Gastrocnemius medialis (tissue), 4 donors: ENCODE data around the gene SCRN3. TPM values are rescaled to one million over a fixed set of nuclear protein-coding genes. Genes with fewer than 3 reads are reported as not detected.
A peak's percentile ranks its signal among the peaks of the same experiment; 100 is the strongest.

Source experiments
- ATAC-seq, 2 donors: fragments of 150-250 bp; one replicate each; pipeline ENCODE4 v1.9.1; 2016
- DNase-seq, 2 donors: peaks; one replicate each; pipeline ENCODE4 v3.0.0-alpha.2; 2019
- H3K27ac ChIP-seq, 4 donors: fragments of 200-600 bp; sonication (generic); 1 replicate in 1 of 4; 2 replicates in 3 of 4; pipeline ENCODE4 v1.5.1; 2016 to 2018; ENCODE audit warnings: mild to moderate bottlenecking in 2 of 4, moderate library complexity in 1 of 4
- H3K27me3 ChIP-seq, 3 donors: fragments of 200-600 bp; sonication (generic) in 2 of 3; 1 replicate in 1 of 3; 2 replicates in 2 of 3; pipeline versions ENCODE4 v1.5.1 to v1.6.0; 2016 to 2019; ENCODE audit warnings: mild to moderate bottlenecking in 1 of 3, moderate library complexity in 1 of 3
- H3K36me3 ChIP-seq, 2 donors: fragments of 200-600 bp; sonication (generic) in 1 of 2; one replicate each; pipeline ENCODE4 v1.5.1; 2017 to 2018
- H3K4me1 ChIP-seq, 2 donors: fragments of 200-600 bp; sonication (generic) in 1 of 2; one replicate each; pipeline ENCODE4 v1.5.1; 2016 to 2017; ENCODE audit warnings: mild to moderate bottlenecking in 2 of 2
- H3K4me3 ChIP-seq, 4 donors: fragments of 200-600 bp; sonication (generic) in 3 of 4; 1 replicate in 1 of 4; 2 replicates in 3 of 4; pipeline ENCODE4 v1.5.1; 2016 to 2019; ENCODE audit warnings: mild to moderate bottlenecking in 2 of 4
- H3K9me3 ChIP-seq, 3 donors: fragments of 200-600 bp; sonication (generic) in 2 of 3; 1 replicate in 1 of 3; 2 replicates in 2 of 3; pipeline ENCODE4 v1.5.1; 2016 to 2019
- CTCF ChIP-seq, 5 experiments: fragments of 450-650 bp in 3 of 5; fragments of 200-600 bp in 2 of 5; sonication (generic) in 2 of 5; IDR thresholded peaks in 4 of 5; conservative IDR thresholded peaks in 1 of 5; 1 replicate in 4 of 5; 2 replicates in 1 of 5; pipeline ENCODE4 v1.5.1; 2016 to 2019; ENCODE audit warnings: antibody characterized with exemption in 5 of 5, mild to moderate bottlenecking in 3 of 5, moderate library complexity in 3 of 5
- POLR2A ChIP-seq, 2 donors: fragments of 450-650 bp; IDR thresholded peaks; one replicate each; pipeline ENCODE4 v1.6.1; 2017; ENCODE audit warnings: antibody characterized with exemption in 2 of 2, mild to moderate bottlenecking in 2 of 2, moderate library complexity in 2 of 2
- in situ Hi-C, 4 donors: fragments of 200-750 bp; cut with MboI; loops; one replicate each; pipeline versions ENCODE4 v1.15.0 to v1.8.0; 2017; ENCODE audit warnings: low sequenced_read_pairs in 4 of 4
- intact Hi-C: fragments of 100-400 bp; cut with DNase I; formaldehyde crosslinking; loops from one replicate; pipeline ENCODE4 v1.15.1; 2023; ENCODE audit warnings: low total_unique reads
- total RNA-seq, 4 donors: library from RNA; depleted of rRNA; stranded (reverse); fragments of >200 nt; gene quantifications; one replicate each; pipeline versions ENCODE4 v1.1.0 to v1.2.3, GENCODE V29; 2016

SCRN3 gene
- total RNA-seq, 4 donors from 2014 or later: 13.9 to 24.2 (median 20.7) TPM

- TF ChIP-seq POLR2A (IDR thresholded peaks at IDR 0.05): no peak
- TF ChIP-seq CTCF (IDR thresholded peaks at IDR 0.05 in 4 of 5, conservative IDR thresholded peaks at IDR 0.05 in 1 of 5): no peak
- Histone ChIP-seq H3K4me3 (no peak overlapping the region), H3K4me1 (no peaks in the 10 kb centered on the region), H3K27ac (no peak overlapping the region), H3K36me3 (peaks cover 0 to 31% of the 10 kb centered on the region in 2 donors), H3K9me3 (no peaks in the 10 kb centered on the region), H3K27me3 (no peaks in the 10 kb centered on the region)
- ATAC-seq: no peak
- intact Hi-C loops: no loop called here
- DNase-seq: no peak
- in situ Hi-C loops: no loop called here
Observed at GRCh38 chr2:174431902-174432301, 36.4 kb downstream of the SCRN3 start.

- Histone ChIP-seq H3K4me3 (no peak overlapping the region), H3K27ac (no peak overlapping the region), H3K4me1 (peaks cover 6 to 7% of the 10 kb centered on the region in 2 donors), H3K27me3 (no peaks in the 10 kb centered on the region), H3K9me3 (no peaks in the 10 kb centered on the region), H3K36me3 (peaks cover 0 to 3% of the 10 kb centered on the region in 2 donors)
- DNase-seq: no peak
- no peak for ATAC-seq
- TF ChIP-seq POLR2A (IDR thresholded peaks at IDR 0.05) (no peak), CTCF (IDR thresholded peaks at IDR 0.05 in 4 of 5, conservative IDR thresholded peaks at IDR 0.05 in 1 of 5) (no peak)
- intact Hi-C loops (no loop called here), in situ Hi-C loops (no loop called here)
Observed at GRCh38 chr2:174436351-174436750, 40.8 kb downstream of the SCRN3 start.

GRCh38 chr2:174438146-174438886, 42.8 kb downstream of the SCRN3 start:
- peak; percentile 6 to 64 for DNase-seq
- peaks cover 6 to 7% of the 10 kb centered on the region in 2 donors for H3K4me1 ChIP-seq
- intact Hi-C loops (no loop called here), in situ Hi-C loops (no loop called here)
- ATAC-seq: peak in 1 of 2 donors; percentile 89
- H3K27ac ChIP-seq: peak overlapping the region; percentile 10 to 70 (median 45)
- peaks cover 0 to 16% of the 10 kb centered on the region in 2 donors for H3K36me3 ChIP-seq
- no peaks in the 10 kb centered on the region for H3K27me3 ChIP-seq
- no peak overlapping the region for H3K4me3 ChIP-seq
- TF ChIP-seq POLR2A (IDR thresholded peaks at IDR 0.05) (no peak), CTCF (IDR thresholded peaks at IDR 0.05 in 4 of 5, conservative IDR thresholded peaks at IDR 0.05 in 1 of 5) (no peak)
- no peaks in the 10 kb centered on the region for H3K9me3 ChIP-seq

- no peak overlapping the region for H3K4me3 ChIP-seq
- no peak overlapping the region for H3K27ac ChIP-seq
- intact Hi-C loops: no loop called here
- TF ChIP-seq CTCF (IDR thresholded peaks at IDR 0.05 in 4 of 5, conservative IDR thresholded peaks at IDR 0.05 in 1 of 5) (no peak), POLR2A (IDR thresholded peaks at IDR 0.05) (no peak)
- DNase-seq: no peak
- peaks cover 0 to 16% of the 10 kb centered on the region in 2 donors for H3K36me3 ChIP-seq
- H3K4me1 ChIP-seq: peaks cover 6 to 7% of the 10 kb centered on the region in 2 donors
- H3K9me3 ChIP-seq: no peaks in the 10 kb centered on the region
- in situ Hi-C loops: no loop called here
- no peak for ATAC-seq
- no peaks in the 10 kb centered on the region for H3K27me3 ChIP-seq
Observed at GRCh38 chr2:174439323-174439722, 43.8 kb downstream of the SCRN3 start.
